H1 (cell line): ENCODE data around the gene GRK5.

Experiments
- ASH2L ChIP-seq: fragments of 200-600, 300-600 bp; sonication (generic); IDR thresholded peaks from one replicate; pipeline ENCODE4 v1.7.1; 2017; ENCODE audit warnings: low read length
- CEBPB ChIP-seq: IDR thresholded peaks from 2 replicates; pipeline ENCODE4 v1.6.1; 2012; ENCODE audit warnings: low read depth, low read length
- CREB1 ChIP-seq: IDR thresholded peaks from 2 replicates; pipeline ENCODE4 v1.6.1; 2012; ENCODE audit warnings: inconsistent platforms
- HDAC6 ChIP-seq: IDR thresholded peaks from one replicate; pipeline ENCODE4 v1.7.1; 2012; ENCODE audit warnings: low read depth, mild to moderate bottlenecking, inconsistent platforms, low read length, moderate library complexity
- MAX ChIP-seq: IDR thresholded peaks from 2 replicates; pipeline ENCODE4 v1.6.1; 2012; ENCODE audit warnings: inconsistent platforms
- POLR2A ChIP-seq, 2 experiments: IDR thresholded peaks; 1 replicate in 1 of 2; 2 replicates in 1 of 2; pipeline ENCODE4 v1.6.1; 2011; ENCODE audit warnings: low read depth in 2 of 2, low read length in 2 of 2, mild to moderate bottlenecking in 2 of 2; ENCODE audit errors: control extremely low read depth in 1 of 2
- SIN3A ChIP-seq, 2 experiments: IDR thresholded peaks in 1 of 2; conservative IDR thresholded peaks in 1 of 2; 2 replicates each; pipeline ENCODE4 v1.6.1; 2011 to 2012; ENCODE audit warnings: low read length in 2 of 2, improper control_type of control experiment in 1 of 2, low read depth in 1 of 2, mild to moderate bottlenecking in 1 of 2
- TF ChIP-seq, protein P1 (sequence below), 3 experiments: IDR thresholded peaks; 1 replicate in 2 of 3; 2 replicates in 1 of 3; pipeline versions ENCODE4 v1.5.1 to v1.6.1; 2011; ENCODE audit warnings: low read length in 3 of 3, mild to moderate bottlenecking in 3 of 3, inconsistent platforms in 2 of 3, low read depth in 1 of 3, moderate library complexity in 1 of 3; ENCODE audit not compliant: insufficient read depth in 1 of 3; ENCODE audit errors: control extremely low read depth in 1 of 3

DNA sequence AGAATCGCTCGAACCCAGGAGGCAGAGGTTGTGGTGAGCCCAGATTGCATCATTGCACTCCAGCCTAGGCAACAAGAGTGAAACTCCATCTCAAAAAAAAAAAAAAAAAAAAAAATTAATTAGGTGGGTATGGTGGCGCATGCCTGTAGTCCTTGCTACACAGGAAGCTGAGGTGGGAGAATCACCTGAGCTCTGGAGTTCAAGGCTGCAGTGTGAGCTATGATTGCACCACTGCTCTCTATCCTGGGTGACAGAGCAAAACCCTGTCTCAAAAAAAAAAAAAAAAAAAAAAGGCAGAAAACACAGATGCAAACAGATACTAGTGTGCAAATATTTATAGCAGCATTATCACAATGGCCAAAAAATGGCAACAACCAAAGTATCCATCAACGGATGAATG is 200.7 kb downstream of the GRK5 start:
- no peak for TF ChIP-seq CEBPB
- TF ChIP-seq CREB1: no peak
- TF ChIP-seq, protein P1, sequence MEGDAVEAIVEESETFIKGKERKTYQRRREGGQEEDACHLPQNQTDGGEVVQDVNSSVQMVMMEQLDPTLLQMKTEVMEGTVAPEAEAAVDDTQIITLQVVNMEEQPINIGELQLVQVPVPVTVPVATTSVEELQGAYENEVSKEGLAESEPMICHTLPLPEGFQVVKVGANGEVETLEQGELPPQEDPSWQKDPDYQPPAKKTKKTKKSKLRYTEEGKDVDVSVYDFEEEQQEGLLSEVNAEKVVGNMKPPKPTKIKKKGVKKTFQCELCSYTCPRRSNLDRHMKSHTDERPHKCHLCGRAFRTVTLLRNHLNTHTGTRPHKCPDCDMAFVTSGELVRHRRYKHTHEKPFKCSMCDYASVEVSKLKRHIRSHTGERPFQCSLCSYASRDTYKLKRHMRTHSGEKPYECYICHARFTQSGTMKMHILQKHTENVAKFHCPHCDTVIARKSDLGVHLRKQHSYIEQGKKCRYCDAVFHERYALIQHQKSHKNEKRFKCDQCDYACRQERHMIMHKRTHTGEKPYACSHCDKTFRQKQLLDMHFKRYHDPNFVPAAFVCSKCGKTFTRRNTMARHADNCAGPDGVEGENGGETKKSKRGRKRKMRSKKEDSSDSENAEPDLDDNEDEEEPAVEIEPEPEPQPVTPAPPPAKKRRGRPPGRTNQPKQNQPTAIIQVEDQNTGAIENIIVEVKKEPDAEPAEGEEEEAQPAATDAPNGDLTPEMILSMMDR (IDR thresholded peaks at IDR 0.05; ENCODE audit: control extremely low read depth in 1 of 3, insufficient read depth in 1 of 3, low read depth in 1 of 3, low read length in 3 of 3): no peak
- TF ChIP-seq POLR2A (IDR thresholded peaks at IDR 0.05; ENCODE audit: control extremely low read depth in 1 of 2, low read depth in 2 of 2, low read length in 2 of 2): no peak
- TF ChIP-seq ASH2L: no peak
- TF ChIP-seq MAX: no peak
- no peak for TF ChIP-seq SIN3A (conservative IDR thresholded peaks at IDR 0.05 in 1 of 2, IDR thresholded peaks at IDR 0.05 in 1 of 2; ENCODE audit: low read depth in 1 of 2, low read length in 2 of 2)
- no peak for TF ChIP-seq HDAC6
